ENCODE results near the gene ANAPC2.

ANAPC2 gene

DNA sequence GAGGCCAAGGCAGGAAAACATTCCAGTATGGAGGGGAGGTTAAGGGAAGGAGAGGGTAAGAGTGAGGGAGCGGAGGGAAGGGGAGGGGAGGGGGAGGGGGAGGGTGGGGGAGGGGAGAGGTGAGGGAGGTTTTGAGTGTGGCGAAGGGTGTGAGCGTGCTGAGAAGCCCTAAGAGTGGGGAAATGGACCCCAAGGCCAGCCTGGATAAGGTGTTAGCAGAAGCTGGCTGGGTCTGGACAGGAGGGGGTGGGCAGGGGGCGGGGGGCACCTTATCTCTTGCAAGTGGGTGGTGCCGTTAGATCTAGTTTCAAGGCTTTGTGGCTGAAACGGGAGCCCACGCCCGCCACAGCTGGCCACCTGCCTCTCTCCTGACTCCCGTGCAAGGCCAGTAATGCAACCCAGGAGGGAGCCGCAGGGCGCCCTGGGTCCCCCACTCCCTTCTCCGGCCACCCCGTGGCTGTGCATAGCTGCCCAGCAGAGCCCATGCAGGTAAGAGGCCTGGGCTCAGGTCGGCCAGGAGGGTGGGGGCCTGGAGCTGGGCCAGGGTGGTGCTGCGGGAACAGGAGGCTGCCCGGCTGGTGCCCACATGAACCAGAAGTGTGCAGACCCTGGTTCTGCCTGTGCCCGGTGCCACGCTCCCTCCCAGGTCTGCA, 39.6 kb upstream of the ANAPC2 start:
- no peak for DNase-seq (ENCODE audit: insufficient read length, low spot score)
- FAIRE-seq: no peak

GRCh38 chr9:137227054-137227852, 38.9 kb upstream of the ANAPC2 start, which contains the start of gene RNF224:
TSS of gene RNF224 (plus strand) at chr9:137227502. CDS start at chr9:137228336, 834 bp downstream.
- DNase-seq (ENCODE audit: insufficient read length, low spot score) (peak; percentile 91), FAIRE-seq (peak; percentile 94)

- FAIRE-seq: no peak
- no peak for DNase-seq (ENCODE audit: insufficient read length, low spot score)
Measured at GRCh38 chr9:137226338-137227053, 38.1 kb upstream of the ANAPC2 start.

- DNase-seq (ENCODE audit: insufficient read length, low spot score) (no peak), FAIRE-seq (no peak)
Measured at GRCh38 chr9:137225699-137226331, 37.5 kb upstream of the ANAPC2 start.

DNA sequence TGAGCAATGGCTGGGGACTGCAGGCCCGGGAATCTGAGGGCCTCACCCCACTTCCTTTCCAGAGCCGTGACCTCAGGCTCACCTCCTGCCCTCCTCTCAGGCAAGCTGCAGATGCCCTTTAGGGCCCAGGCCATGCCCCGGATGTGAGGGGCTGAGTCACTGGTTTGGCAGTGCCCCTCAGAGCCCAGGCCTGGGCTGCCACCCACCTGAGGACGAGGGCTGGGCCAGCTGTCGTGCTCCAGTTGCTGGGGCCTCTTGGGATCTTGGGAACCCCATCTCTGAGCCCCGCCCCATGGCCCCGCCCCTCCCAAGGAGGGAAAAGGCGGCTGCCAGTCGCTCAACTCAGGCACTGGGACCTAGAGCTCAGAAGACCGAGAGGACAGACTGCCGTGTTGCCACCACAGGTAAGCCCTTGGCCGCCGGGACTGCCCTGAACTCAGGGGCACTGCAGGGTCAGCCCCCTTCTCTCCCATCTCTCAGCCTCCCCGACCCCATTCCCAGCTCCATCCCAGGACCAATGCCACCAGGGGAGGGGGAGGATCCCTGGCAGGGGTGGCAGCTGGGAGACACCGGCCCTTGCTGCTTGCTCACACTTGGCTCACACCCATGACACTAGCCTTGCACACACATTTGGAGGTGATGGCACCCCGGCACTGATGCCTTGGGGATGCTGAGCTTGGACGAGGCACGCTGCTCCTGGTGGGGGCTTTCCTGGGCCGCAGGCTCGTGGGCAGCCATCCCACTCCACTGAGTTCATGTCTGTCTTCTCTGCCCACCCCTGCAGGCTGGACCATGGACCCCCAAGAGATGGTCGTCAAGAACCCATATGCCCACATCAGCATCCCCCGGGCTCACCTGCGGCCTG, 36.7 kb upstream of the ANAPC2 start, which contains the start of gene CYSRT1:
Gene CYSRT1, plus strand, starts transcription at position 345 of the 865 bp plus-strand sequence. Its CDS starts 448 bp downstream, at position 793.
- no peak for FAIRE-seq
- no peak for DNase-seq (ENCODE audit: insufficient read length, low spot score)

DNA sequence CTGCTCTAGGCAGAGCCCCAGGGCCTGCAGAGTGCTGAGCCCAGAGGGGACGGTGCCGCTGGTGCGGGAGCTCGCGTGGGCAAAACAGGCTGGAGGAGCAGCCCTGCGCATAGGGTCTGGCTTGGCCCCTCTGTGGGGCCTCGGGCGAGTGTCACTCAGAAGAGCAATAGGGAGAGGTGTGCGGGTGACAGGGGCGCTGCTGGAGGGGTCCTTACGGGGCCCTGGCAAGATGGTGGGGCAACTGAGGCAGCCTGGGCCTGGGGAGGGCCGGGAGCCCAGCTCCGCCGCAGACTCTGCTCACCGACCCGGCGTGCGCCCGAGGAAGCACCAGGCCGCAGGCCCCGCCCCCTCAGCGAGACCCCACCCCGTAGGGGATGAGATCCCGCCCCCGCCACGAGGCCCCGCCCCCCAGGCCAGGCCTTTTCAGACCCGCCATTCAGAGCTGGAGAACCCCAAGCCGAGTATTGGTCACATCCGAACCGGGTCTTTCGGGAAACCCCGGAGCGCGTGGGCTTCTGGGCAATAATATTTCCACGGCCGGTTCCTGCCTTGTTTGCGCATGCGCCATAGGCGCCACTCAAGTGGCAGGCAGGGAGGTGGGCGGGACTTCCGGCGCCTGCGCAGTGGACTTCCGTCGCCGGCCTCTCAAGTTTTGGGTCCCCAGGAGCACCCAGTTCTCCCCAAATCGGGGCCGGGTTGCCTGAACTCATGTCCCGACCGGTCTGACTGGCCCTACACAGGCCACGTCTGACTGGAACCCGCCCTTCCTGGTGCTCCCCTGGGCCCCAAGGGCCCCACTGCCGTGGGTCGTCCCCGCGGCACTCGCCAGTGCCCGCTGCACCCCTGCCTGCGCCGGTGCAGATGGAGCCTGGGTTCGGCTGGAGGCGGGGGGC, 35.0 kb upstream of the ANAPC2 start:
- FAIRE-seq (peak; percentile 98), DNase-seq (ENCODE audit: insufficient read length, low spot score) (peak; percentile 99)

- DNase-seq (ENCODE audit: insufficient read length, low spot score): peak; percentile 59
- FAIRE-seq: no peak
Measured at GRCh38 chr9:137222190-137223077, 34.1 kb upstream of the ANAPC2 start, which contains the start of gene RNF208. TSS of gene RNF208 (minus strand) at chr9:137222240. CDS start at chr9:137221212, 1,028 bp downstream.

DNA sequence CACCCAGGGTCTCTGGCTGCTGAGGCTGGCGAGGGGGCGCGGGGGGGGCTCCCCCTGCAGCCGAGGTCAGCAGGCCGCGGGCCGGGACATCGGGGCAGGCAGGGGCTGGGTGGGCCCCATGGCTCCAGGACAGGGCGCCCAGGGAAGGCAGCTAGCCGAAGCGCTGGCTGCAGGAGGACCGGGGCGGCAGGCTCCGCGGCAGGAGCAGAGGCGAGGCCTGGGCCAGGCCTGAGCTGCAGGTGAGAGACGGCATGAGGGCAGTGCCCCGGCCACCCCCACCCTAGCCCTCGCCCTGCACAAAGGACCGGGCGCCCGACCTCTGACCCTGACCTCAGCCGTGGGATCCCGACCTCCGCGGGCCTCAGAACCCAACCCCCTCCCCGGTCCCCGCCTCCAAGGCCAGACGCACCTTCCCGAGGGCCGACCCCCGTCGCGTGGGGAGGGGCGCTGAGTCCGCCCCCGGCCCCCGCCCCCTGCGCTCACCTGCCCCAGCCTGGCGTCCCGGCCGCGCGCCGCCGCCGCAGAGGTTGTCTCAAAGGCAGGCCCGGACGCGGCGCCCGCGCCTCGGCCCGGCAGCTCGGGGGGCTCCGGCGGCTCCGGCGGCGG, 33.2 kb upstream of the ANAPC2 start:
- no peak for FAIRE-seq
- DNase-seq (ENCODE audit: insufficient read length, low spot score): no peak

GRCh38 chr9:137221095-137221505, 32.7 kb upstream of the ANAPC2 start:
- DNase-seq (ENCODE audit: insufficient read length, low spot score): no peak
- no peak for FAIRE-seq

- DNase-seq (ENCODE audit: insufficient read length, low spot score): no peak
- no peak for FAIRE-seq
Measured at GRCh38 chr9:137220317-137221094, 32.1 kb upstream of the ANAPC2 start.

- no peak for DNase-seq (ENCODE audit: insufficient read length, low spot score)
Measured at GRCh38 chr9:137219757-137220316, 31.5 kb upstream of the ANAPC2 start.

GRCh38 chr9:137218754-137219271, 30.5 kb upstream of the ANAPC2 start:
- FAIRE-seq (no peak), DNase-seq (ENCODE audit: insufficient read length, low spot score) (no peak)

More at GRCh38 chr9:137219757-137220316, 31.5 kb upstream of the ANAPC2 start:
- FAIRE-seq: no peak

- no peak for DNase-seq (ENCODE audit: insufficient read length, low spot score)
- FAIRE-seq: no peak
Measured at GRCh38 chr9:137218212-137218753, 29.9 kb upstream of the ANAPC2 start.

- no peak for DNase-seq (ENCODE audit: insufficient read length, low spot score)
- FAIRE-seq: no peak
Measured at GRCh38 chr9:137217276-137218211, 29.2 kb upstream of the ANAPC2 start.

Measured in GM19239 (cell line).